Gastrocnemius medialis (tissue), 4 donors: ENCODE data around the gene GPR62. TPM values are rescaled to one million over a fixed set of nuclear protein-coding genes. Genes with fewer than 3 reads are reported as not detected.

ENCODE experiments used
- ATAC-seq, 2 donors: fragments of 150-250 bp; one replicate each; pipeline ENCODE4 v1.9.1; 2016
- DNase-seq, 2 donors: peaks; one replicate each; pipeline ENCODE4 v3.0.0-alpha.2; 2019
- H3K27ac ChIP-seq, 4 donors: fragments of 200-600 bp; sonication (generic); 1 replicate in 1 of 4; 2 replicates in 3 of 4; pipeline ENCODE4 v1.5.1; 2016 to 2018; ENCODE audit warnings: mild to moderate bottlenecking in 2 of 4, moderate library complexity in 1 of 4
- H3K27me3 ChIP-seq, 3 donors: fragments of 200-600 bp; sonication (generic) in 2 of 3; 1 replicate in 1 of 3; 2 replicates in 2 of 3; pipeline versions ENCODE4 v1.5.1 to v1.6.0; 2016 to 2019; ENCODE audit warnings: mild to moderate bottlenecking in 1 of 3, moderate library complexity in 1 of 3
- H3K36me3 ChIP-seq, 2 donors: fragments of 200-600 bp; sonication (generic) in 1 of 2; one replicate each; pipeline ENCODE4 v1.5.1; 2017 to 2018
- H3K4me1 ChIP-seq, 2 donors: fragments of 200-600 bp; sonication (generic) in 1 of 2; one replicate each; pipeline ENCODE4 v1.5.1; 2016 to 2017; ENCODE audit warnings: mild to moderate bottlenecking in 2 of 2
- H3K4me3 ChIP-seq, 4 donors: fragments of 200-600 bp; sonication (generic) in 3 of 4; 1 replicate in 1 of 4; 2 replicates in 3 of 4; pipeline ENCODE4 v1.5.1; 2016 to 2019; ENCODE audit warnings: mild to moderate bottlenecking in 2 of 4
- H3K9me3 ChIP-seq, 3 donors: fragments of 200-600 bp; sonication (generic) in 2 of 3; 1 replicate in 1 of 3; 2 replicates in 2 of 3; pipeline ENCODE4 v1.5.1; 2016 to 2019
- POLR2A ChIP-seq, 2 donors: fragments of 450-650 bp; IDR thresholded peaks; one replicate each; pipeline ENCODE4 v1.6.1; 2017; ENCODE audit warnings: antibody characterized with exemption in 2 of 2, mild to moderate bottlenecking in 2 of 2, moderate library complexity in 2 of 2
- in situ Hi-C, 4 donors: fragments of 200-750 bp; cut with MboI; loops; one replicate each; pipeline versions ENCODE4 v1.15.0 to v1.8.0; 2017; ENCODE audit warnings: low sequenced_read_pairs in 4 of 4
- intact Hi-C: fragments of 100-400 bp; cut with DNase I; formaldehyde crosslinking; loops from one replicate; pipeline ENCODE4 v1.15.1; 2023; ENCODE audit warnings: low total_unique reads
- total RNA-seq, 4 donors: library from RNA; depleted of rRNA; stranded (reverse); fragments of >200 nt; gene quantifications; one replicate each; pipeline versions ENCODE4 v1.1.0 to v1.2.3, GENCODE V29; 2016
- TF ChIP-seq, protein P1 (sequence below), 5 experiments: fragments of 450-650 bp in 3 of 5; fragments of 200-600 bp in 2 of 5; sonication (generic) in 2 of 5; IDR thresholded peaks in 4 of 5; conservative IDR thresholded peaks in 1 of 5; 1 replicate in 4 of 5; 2 replicates in 1 of 5; pipeline ENCODE4 v1.5.1; 2016 to 2019; ENCODE audit warnings: antibody characterized with exemption in 5 of 5, mild to moderate bottlenecking in 3 of 5, moderate library complexity in 3 of 5

Gene GPR62
- total RNA-seq, 4 donors from 2014 or later: 0.18 to 2.5 (median 0.37) TPM

DNA sequence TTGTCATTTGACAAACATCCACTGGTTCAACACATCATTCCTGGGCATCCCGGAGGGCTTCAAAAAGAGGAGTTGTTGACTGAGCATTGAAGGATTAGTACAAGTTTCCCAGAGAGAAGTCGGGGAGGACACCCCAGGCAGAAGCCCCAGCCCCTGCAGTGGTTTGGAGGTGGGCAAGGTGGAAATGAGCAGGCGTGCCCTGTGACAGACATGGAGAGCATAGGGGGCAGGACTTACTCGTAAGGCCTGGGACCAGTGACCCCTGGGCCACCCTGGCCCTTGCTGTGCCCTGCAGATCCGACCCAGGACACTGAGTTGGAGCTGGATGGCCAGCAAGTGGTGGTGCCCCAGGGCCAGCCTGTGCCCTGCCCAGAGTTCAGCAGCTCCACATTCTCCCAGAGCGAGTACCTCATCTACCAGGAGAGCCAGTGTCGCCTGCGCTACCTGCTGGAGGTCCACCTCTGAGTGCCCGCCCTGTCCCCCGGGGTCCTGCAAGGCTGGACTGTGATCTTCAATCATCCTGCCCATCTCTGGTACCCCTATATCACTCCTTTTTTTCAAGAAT lies 7.1 kb upstream of the GPR62 start:
- in situ Hi-C loops (loop anchor here in 2 of 4 donors (10.0 kb wide), 1 partner anchor 47 kb away; the partner anchor contains the start of gene RPL29 (in 2 of the 2)), intact Hi-C loops (no loop called here)
- Histone ChIP-seq H3K9me3 (no peaks in the 10 kb centered on the region), H3K27ac (no peak overlapping the region), H3K36me3 (peaks cover 0 to 21% of the 10 kb centered on the region in 2 donors), H3K4me1 (peaks cover 2 to 3% of the 10 kb centered on the region in 2 donors), H3K27me3 (no peaks in the 10 kb centered on the region), H3K4me3 (no peak overlapping the region)
- ATAC-seq (no peak), DNase-seq (no peak)
- no peak for TF ChIP-seq POLR2A (IDR thresholded peaks at IDR 0.05)
- TF ChIP-seq, protein P1, sequence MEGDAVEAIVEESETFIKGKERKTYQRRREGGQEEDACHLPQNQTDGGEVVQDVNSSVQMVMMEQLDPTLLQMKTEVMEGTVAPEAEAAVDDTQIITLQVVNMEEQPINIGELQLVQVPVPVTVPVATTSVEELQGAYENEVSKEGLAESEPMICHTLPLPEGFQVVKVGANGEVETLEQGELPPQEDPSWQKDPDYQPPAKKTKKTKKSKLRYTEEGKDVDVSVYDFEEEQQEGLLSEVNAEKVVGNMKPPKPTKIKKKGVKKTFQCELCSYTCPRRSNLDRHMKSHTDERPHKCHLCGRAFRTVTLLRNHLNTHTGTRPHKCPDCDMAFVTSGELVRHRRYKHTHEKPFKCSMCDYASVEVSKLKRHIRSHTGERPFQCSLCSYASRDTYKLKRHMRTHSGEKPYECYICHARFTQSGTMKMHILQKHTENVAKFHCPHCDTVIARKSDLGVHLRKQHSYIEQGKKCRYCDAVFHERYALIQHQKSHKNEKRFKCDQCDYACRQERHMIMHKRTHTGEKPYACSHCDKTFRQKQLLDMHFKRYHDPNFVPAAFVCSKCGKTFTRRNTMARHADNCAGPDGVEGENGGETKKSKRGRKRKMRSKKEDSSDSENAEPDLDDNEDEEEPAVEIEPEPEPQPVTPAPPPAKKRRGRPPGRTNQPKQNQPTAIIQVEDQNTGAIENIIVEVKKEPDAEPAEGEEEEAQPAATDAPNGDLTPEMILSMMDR (IDR thresholded peaks at IDR 0.05 in 4 of 5, conservative IDR thresholded peaks at IDR 0.05 in 1 of 5): no peak

DNA sequence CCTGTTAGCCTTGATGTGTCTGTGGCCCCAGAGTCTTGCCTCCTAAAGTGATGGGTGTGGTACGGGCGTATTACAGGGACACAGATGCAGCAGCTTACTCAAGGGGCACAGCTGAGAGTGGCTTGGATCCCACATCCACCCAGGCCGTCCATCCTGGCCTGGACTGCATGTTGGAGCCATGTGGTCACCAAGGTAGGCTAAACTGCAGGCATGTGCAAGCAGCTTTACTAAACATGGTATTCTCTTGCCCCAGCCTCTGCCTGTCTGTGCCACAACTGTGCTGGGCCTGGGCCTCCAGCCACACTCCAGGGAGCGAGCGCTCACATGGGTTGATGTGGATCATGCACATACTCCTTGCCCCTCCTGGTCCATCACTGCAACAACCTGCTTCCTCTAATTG lies 6.1 kb upstream of the GPR62 start:
- H3K9me3 ChIP-seq: no peaks in the 10 kb centered on the region
- in situ Hi-C loops (loop anchor here in 2 of 4 donors (10.0 kb wide), 1 partner anchor 46 kb away; the partner anchor contains the start of gene RPL29 (in 2 of the 2)), intact Hi-C loops (no loop called here)
- DNase-seq: no peak
- no peaks in the 10 kb centered on the region for H3K4me1 ChIP-seq
- H3K36me3 ChIP-seq: peaks cover 0 to 21% of the 10 kb centered on the region in 2 donors
- H3K4me3 ChIP-seq: no peak overlapping the region
- H3K27ac ChIP-seq: no peak overlapping the region
- ATAC-seq: no peak
- TF ChIP-seq POLR2A (IDR thresholded peaks at IDR 0.05): no peak
- TF ChIP-seq, protein P1 (IDR thresholded peaks at IDR 0.05 in 4 of 5, conservative IDR thresholded peaks at IDR 0.05 in 1 of 5): no peak
- H3K27me3 ChIP-seq: no peaks in the 10 kb centered on the region

DNA sequence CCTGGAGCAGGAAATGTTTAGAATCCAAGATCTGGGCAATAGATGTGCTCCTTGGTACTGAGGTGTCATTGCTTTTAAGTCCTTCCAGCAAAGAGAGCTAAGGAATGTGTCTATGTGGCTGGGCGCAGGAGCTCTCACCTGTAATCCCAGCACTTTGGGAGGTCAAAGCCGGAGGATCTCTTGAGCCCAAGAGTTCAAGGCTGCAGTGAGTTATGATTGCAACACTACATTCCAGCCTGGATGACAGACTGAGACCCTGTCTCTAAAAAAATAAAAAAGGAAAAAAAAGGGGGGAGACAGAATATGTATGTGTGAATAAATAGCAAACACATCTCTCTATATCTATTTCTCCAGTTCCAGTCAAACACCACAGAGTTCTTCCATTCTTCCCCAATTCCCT lies 4.3 kb upstream of the GPR62 start:
- peaks cover 0 to 17% of the 10 kb centered on the region in 2 donors for H3K36me3 ChIP-seq
- no peaks in the 10 kb centered on the region for H3K27me3 ChIP-seq
- DNase-seq (no peak), ATAC-seq (no peak)
- no peak overlapping the region for H3K4me3 ChIP-seq
- intact Hi-C loops: no loop called here
- H3K9me3 ChIP-seq: no peaks in the 10 kb centered on the region
- H3K4me1 ChIP-seq: peaks cover 9 to 10% of the 10 kb centered on the region in 2 donors
- in situ Hi-C loops: no loop called here
- H3K27ac ChIP-seq: no peak overlapping the region
- TF ChIP-seq, protein P1 (IDR thresholded peaks at IDR 0.05 in 4 of 5, conservative IDR thresholded peaks at IDR 0.05 in 1 of 5): no peak
- no peak for TF ChIP-seq POLR2A (IDR thresholded peaks at IDR 0.05)

DNA sequence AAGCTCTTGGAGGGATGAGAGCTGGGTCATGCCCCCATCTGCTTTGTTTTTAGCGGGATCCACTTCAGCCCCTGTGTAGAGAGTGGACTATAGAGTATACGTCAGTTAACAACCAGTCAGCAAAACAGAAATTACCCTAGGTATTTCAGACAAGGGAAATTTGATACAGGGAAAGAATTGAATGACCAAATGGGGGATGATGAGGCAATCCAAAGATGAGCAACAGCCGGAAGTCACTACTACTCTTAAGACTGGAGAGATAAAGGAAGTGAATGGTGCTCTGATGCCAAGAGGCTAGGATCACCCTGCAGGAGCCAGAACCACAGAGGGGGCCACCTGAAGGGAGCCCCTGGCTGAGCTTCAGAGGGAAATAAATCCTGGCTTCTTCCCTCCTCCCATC lies 1.7 kb upstream of the GPR62 start:
- ATAC-seq: no peak
- H3K4me1 ChIP-seq: peaks cover 10 to 18% of the 10 kb centered on the region in 2 donors
- no peak for DNase-seq
- H3K9me3 ChIP-seq: no peaks in the 10 kb centered on the region
- peaks cover 0 to 16% of the 10 kb centered on the region in 2 donors for H3K36me3 ChIP-seq
- H3K27ac ChIP-seq: no peak overlapping the region
- H3K4me3 ChIP-seq: no peak overlapping the region
- H3K27me3 ChIP-seq: no peaks in the 10 kb centered on the region
- in situ Hi-C loops: no loop called here
- TF ChIP-seq, protein P1 (IDR thresholded peaks at IDR 0.05 in 4 of 5, conservative IDR thresholded peaks at IDR 0.05 in 1 of 5): no peak
- TF ChIP-seq POLR2A (IDR thresholded peaks at IDR 0.05): no peak
- intact Hi-C loops: no loop called here
